Mesothelial cell of epicardium (in vitro differentiated cells): ENCODE measurements around the gene DLK2. TPM values are rescaled to one million over a fixed set of nuclear protein-coding genes. Genes with fewer than 3 reads are reported as not detected.

Experiments
- DNase-seq, 2 experiments: peaks; one replicate each; pipeline ENCODE4 v3.0.0; 2021; ENCODE audit warnings: low spot score in 2 of 2; ENCODE audit not compliant: unreplicated experiment in 2 of 2
- H3K27ac Mint-ChIP-seq: 2 replicates; pipeline ENCODE4 v1.8.0; 2021; ENCODE audit warnings: mixed read lengths
- H3K27me3 Mint-ChIP-seq: 2 replicates; pipeline ENCODE4 v1.8.0; 2021; ENCODE audit warnings: low read depth, mixed read lengths
- H3K36me3 Mint-ChIP-seq: 2 replicates; pipeline ENCODE4 v1.8.0; 2021; ENCODE audit warnings: mixed read lengths
- H3K4me1 Mint-ChIP-seq: 2 replicates; pipeline ENCODE4 v1.8.0; 2021; ENCODE audit warnings: mixed read lengths
- H3K4me3 Mint-ChIP-seq: 2 replicates; pipeline ENCODE4 v1.8.0; 2021; ENCODE audit warnings: mild to moderate bottlenecking, moderate library complexity, mixed read lengths
- H3K9me3 Mint-ChIP-seq: 2 replicates; pipeline ENCODE4 v1.8.0; 2021; ENCODE audit warnings: mixed read lengths
- total RNA-seq: library from RNA; stranded (reverse); gene quantifications from 3 replicates; pipeline ENCODE4 v1.2.1, GENCODE V29; 2021
- TF ChIP-seq, protein P1 (sequence below): fragments of 200-600 bp; sonication (generic); IDR thresholded peaks from one replicate; pipeline ENCODE4 v1.5.0; 2021; ENCODE audit warnings: antibody characterized with exemption; ENCODE audit not compliant: unreplicated experiment

Gene DLK2
- total RNA-seq, 1 donor from 2014 or later = 4.7 TPM

DNA sequence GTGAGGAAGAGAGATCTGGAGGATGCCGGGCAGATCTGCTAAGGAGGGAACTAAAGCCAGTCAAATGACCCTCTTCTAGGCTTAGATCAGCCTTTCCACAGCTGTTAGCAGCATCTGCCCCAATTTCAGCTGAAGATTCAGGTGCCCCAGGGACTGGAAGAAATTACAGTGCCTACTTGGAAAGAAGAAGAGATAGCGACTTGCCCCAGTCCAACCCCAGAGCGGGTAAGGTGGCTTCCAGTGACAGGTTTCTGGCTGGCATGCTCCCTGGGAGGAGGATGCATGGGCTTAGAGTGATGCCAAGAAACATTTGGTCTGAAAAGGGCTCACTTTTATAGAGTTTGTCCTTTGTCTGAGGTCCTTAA lies 22.6 kb upstream of the DLK2 start:
- H3K4me3 Mint-ChIP-seq = peak overlapping the region; percentile 88
- DNase-seq = no peak
- no peaks in the 10 kb centered on the region for H3K27me3 Mint-ChIP-seq
- H3K36me3 Mint-ChIP-seq = no peaks in the 10 kb centered on the region
- H3K27ac Mint-ChIP-seq = peak overlapping the region; percentile 99
- TF ChIP-seq, protein P1, sequence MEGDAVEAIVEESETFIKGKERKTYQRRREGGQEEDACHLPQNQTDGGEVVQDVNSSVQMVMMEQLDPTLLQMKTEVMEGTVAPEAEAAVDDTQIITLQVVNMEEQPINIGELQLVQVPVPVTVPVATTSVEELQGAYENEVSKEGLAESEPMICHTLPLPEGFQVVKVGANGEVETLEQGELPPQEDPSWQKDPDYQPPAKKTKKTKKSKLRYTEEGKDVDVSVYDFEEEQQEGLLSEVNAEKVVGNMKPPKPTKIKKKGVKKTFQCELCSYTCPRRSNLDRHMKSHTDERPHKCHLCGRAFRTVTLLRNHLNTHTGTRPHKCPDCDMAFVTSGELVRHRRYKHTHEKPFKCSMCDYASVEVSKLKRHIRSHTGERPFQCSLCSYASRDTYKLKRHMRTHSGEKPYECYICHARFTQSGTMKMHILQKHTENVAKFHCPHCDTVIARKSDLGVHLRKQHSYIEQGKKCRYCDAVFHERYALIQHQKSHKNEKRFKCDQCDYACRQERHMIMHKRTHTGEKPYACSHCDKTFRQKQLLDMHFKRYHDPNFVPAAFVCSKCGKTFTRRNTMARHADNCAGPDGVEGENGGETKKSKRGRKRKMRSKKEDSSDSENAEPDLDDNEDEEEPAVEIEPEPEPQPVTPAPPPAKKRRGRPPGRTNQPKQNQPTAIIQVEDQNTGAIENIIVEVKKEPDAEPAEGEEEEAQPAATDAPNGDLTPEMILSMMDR = no peak
- H3K9me3 Mint-ChIP-seq = no peaks in the 10 kb centered on the region
- H3K4me1 Mint-ChIP-seq = peaks cover 40% of the 10 kb centered on the region

DNA sequence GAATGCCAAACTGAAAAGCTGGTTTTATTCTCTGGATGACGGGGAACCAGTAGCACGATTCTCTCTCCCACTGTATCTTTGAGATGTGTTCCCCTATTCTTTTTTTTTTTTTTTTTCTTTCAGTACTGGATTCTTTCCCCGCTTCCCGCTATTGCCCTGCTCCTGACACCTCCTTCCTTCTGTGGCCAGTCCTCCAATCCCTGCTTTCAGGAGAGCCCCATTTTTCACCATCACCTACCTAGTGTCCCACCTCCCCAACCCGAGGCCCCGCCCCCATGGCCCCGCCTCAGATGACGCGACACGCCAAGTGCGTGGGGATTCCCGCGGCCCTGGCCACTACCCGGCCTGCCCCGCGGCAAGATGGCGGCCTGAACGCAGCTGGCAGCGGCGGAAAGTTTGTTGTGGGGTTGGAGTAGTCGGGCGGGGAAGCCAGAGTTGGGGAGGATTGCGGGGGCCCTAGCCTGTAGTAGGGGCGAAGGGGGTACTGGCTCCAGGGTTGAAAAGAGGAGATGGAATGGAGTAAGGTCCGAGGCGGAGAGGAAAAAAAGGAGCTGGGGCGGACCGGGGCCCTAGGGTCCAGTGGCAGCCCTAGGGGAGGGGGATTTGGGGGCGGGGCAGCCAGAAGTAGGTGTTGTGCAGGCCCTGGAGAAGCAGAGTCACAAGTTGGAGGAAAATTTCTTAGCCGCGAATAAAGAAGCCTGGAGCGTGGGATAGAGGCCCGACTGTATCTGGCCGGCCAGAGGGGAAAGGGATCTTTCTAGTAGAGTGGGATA lies 22.1 kb upstream of the DLK2 start, which contains the start of gene TJAP1:
TJAP1 (plus strand) TSS at position 336 of the 773 bp plus-strand sequence. CDS start 21,432 bp downstream, outside the sequence.
- TF ChIP-seq, protein P1 = no peak
- H3K4me3 Mint-ChIP-seq = peak within 1 kb of the TSS; percentile 88
- peaks cover 39% of the 10 kb centered on the region for H3K4me1 Mint-ChIP-seq
- peak; percentile 95 to 98 for DNase-seq
- H3K27me3 Mint-ChIP-seq = no peaks in the 10 kb centered on the region
- H3K9me3 Mint-ChIP-seq = no peaks in the 10 kb centered on the region
- peak within 1 kb of the TSS; percentile 99 for H3K27ac Mint-ChIP-seq
- H3K36me3 Mint-ChIP-seq = no peaks in the 10 kb centered on the region

DNA sequence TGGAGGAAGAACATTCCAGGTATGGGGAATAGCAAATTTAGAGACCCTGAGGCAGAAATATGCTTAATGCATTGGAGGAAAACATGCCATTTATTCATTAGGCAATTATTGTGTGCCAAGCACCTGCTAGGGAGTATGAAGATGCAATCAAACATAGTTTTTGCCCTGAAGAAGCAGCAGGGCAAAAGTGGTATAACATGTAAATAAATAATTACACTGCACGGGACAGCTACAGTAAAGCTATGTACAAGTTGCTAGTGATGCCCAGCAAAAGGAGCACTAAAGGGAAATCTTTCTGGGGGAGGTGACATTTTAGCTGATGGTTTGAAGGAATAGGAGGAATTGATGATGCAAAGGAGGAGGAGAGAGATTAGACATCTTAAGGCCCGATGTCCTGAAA lies 21.4 kb upstream of the DLK2 start:
- H3K36me3 Mint-ChIP-seq = no peaks in the 10 kb centered on the region
- H3K4me1 Mint-ChIP-seq = peaks cover 32% of the 10 kb centered on the region
- peak overlapping the region; percentile 99 for H3K27ac Mint-ChIP-seq
- TF ChIP-seq, protein P1 = no peak
- H3K4me3 Mint-ChIP-seq = peak overlapping the region; percentile 88
- no peak for DNase-seq
- no peaks in the 10 kb centered on the region for H3K9me3 Mint-ChIP-seq
- H3K27me3 Mint-ChIP-seq = no peaks in the 10 kb centered on the region

DNA sequence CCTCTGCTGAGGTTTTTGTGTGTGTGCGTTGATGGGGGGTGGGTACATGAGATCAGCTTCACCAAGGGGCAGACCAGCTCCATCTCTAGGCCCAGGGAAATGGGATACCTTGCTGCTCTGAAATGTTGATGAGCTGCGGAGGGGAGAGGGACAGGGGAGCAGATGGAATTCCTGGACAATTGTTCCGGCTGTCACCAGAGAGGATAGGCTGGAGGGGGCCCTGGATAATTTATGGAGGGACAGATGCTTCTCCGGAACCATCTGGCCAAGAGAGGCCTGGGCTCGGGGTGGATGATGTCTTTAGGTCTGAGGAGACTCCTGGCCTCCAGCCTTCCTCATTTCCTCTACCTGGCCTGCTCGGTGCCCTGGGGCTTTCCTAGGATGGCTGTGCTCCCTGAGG lies 20.2 kb upstream of the DLK2 start:
- no peak for DNase-seq
- Mint-ChIP-seq H3K36me3 (no peaks in the 10 kb centered on the region), H3K4me1 (peaks cover 29% of the 10 kb centered on the region), H3K27me3 (no peaks in the 10 kb centered on the region), H3K4me3 (no peak overlapping the region), H3K9me3 (no peaks in the 10 kb centered on the region), H3K27ac (no peak overlapping the region)
- TF ChIP-seq, protein P1 = no peak

DNA sequence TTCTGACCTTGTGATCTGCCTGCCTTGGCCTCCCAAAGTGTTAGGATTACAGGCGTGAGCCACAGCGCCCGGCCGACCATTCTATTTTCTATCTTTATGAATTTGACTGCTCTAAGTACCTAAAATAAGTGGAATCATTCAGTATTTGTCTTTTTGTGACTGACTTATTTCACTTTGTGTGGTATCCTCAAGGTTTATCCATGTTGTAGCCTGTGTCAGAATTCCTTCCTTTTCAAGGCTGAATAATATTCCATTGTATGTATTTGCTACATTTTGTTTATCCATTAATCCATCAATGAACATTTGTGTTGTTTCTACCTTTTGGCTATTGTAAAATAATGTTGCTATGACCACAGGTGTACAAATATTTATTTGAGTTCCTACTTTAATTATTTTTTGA lies 17.2 kb upstream of the DLK2 start:
- Mint-ChIP-seq H3K4me1 (peaks cover 6% of the 10 kb centered on the region), H3K4me3 (no peak overlapping the region), H3K27me3 (no peaks in the 10 kb centered on the region), H3K27ac (no peak overlapping the region), H3K9me3 (no peaks in the 10 kb centered on the region), H3K36me3 (no peaks in the 10 kb centered on the region)
- DNase-seq = no peak
- TF ChIP-seq, protein P1 = no peak
